ENCODE measurements around the gene TMIGD3.

GRCh38 chr1:111452581-111452980 lies 50.9 kb downstream of the TMIGD3 start:
- TF ChIP-seq POLR2A (IDR thresholded peaks at IDR 0.05; ENCODE audit: extremely low read depth, insufficient read length) (no peak), MYC (IDR thresholded peaks at IDR 0.05; ENCODE audit: low read depth, low read length) (no peak)
- TF ChIP-seq, protein P1, sequence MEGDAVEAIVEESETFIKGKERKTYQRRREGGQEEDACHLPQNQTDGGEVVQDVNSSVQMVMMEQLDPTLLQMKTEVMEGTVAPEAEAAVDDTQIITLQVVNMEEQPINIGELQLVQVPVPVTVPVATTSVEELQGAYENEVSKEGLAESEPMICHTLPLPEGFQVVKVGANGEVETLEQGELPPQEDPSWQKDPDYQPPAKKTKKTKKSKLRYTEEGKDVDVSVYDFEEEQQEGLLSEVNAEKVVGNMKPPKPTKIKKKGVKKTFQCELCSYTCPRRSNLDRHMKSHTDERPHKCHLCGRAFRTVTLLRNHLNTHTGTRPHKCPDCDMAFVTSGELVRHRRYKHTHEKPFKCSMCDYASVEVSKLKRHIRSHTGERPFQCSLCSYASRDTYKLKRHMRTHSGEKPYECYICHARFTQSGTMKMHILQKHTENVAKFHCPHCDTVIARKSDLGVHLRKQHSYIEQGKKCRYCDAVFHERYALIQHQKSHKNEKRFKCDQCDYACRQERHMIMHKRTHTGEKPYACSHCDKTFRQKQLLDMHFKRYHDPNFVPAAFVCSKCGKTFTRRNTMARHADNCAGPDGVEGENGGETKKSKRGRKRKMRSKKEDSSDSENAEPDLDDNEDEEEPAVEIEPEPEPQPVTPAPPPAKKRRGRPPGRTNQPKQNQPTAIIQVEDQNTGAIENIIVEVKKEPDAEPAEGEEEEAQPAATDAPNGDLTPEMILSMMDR (IDR thresholded peaks at IDR 0.05; ENCODE audit: low read depth, low read length): no peak

Data from NB4 (cell line).